CD4-positive, alpha-beta T cell treated with Interleukin-15 for 1 hour (primary cell): ENCODE data around the gene ANP32A.

Experiments used
- DNase-seq: peaks from one replicate; pipeline ENCODE4 v3.0.0-alpha.2; 2020

ANP32A gene

DNA sequence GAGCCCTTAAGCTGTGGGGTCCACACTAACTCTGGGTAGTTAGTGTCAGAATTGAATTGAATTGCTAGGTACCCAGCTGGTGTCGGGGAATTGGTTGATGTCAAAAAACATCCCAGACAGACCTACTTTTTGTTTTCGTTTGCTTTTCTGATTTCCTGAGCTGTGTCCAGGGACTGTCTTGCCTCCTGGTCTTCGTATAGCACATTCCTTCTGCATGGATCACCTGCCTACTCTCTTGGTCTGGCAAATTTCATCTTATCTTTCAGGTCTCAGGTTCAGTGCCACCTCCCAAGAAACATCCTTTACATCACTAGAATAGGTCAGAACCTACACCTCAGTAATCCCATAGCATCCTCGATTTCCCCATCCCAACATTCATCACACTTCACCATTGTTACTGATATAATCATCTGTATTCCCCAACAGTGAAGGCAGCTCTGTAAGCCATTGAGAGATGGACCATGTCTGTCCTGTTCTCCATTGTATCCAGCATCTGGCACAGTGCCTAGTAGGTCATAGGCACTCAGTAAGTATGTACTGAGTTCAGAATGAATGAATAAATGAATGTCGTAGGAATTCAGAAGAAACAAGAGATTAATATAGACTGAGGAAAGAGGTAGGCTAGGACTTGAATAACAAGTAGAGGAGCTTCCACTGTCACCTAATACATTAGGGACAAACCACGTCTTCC, 81.2 kb downstream of the ANP32A start:
- DNase-seq: no peak

DNA sequence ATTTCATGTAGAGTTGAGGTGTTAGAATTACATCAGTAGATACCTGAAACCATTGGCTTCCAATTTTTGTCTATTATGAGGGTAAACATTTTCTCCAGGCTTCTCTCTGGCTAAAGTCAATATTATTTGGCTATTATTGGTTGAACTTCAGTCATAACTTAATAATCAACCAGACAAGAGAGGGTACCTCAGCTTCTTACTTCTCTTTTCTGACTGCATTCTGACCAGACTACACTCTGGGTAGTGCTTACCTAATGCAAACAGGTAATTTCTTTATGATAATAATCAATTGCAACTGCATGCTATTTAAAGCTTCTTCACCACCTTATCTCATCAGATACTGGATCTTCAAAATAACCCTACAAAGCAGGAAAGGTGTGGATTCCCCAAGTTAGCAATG, 85.1 kb downstream of the ANP32A start:
- no peak for DNase-seq

DNA sequence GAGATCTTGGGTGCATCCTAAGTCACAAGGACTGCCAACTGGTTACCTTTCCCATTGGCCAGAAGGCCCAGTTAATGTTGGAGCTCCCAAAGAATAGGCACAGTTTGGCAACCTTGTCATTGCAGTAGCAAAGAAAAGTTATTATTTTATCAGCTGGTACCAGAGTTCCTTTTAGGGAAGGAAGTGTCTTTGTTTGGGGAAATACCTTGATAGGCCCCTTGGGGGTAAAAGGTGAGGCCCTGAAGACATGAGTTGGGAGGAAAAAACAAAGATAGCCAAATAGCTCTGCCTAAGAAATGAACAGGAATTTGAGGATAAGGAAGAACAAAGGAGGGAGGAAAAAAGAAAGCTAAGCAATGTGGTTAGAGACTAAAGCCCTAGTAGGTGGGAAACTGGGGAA, 85.8 kb downstream of the ANP32A start:
- DNase-seq: no peak

DNA sequence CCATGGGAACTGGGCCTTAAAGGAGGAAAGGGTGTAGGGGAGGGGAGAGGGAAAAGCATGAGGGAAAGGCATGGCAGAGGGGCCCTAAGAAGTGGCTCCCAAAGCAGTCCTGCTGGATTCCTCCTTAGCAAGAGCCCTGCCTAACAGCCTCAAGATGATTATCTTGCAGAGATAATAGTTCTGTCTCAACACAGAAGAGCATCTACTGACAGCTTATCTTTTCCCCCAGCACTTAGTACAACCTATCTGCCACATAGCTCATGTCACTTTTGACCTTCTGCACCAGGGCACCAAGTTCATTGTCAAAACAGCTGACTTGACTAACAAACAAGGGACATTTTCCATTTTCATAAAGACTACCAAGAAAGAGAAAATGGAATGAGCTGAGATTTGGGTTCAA, 86.3 kb downstream of the ANP32A start:
- DNase-seq: no peak

DNA sequence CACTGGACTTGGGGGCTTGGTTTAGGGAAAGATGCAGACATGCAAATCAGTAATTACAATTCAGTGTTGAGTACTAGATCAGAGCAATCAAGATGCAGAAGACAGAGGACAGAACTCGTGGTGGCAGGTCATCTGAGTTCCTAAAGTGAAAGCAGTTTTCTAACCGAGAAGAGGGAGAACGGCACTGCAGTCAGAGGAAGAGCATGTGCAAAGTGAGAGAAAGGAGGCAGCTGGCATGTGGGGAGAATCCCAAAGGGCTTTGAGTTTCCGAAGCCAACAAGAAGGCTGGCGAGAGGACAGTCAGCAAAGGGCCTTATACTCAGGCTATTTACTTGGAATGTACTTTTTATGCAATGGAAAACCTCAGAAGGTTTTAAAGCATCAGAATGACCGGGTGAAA, 87.0 kb downstream of the ANP32A start:
- no peak for DNase-seq

DNA sequence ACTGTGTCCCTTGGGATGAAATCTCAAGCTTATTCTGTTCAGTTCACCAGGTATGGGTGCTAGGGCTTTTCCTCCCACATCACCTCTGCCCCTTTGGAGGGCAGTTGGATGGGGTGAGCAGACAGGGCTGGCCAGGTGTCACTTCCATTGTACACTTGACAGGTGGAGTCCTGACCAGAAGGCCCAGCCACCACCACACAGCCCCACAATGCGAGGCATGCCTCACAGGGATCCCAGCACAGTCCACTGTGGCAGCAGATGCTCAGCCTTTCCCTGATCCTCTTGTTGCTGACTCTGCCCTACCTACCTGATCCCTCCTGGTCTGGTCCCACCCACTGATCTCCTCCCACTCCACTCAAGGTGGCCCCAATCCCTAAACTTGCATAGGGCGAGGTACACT, 88.2 kb downstream of the ANP32A start:
- DNase-seq: no peak

DNA sequence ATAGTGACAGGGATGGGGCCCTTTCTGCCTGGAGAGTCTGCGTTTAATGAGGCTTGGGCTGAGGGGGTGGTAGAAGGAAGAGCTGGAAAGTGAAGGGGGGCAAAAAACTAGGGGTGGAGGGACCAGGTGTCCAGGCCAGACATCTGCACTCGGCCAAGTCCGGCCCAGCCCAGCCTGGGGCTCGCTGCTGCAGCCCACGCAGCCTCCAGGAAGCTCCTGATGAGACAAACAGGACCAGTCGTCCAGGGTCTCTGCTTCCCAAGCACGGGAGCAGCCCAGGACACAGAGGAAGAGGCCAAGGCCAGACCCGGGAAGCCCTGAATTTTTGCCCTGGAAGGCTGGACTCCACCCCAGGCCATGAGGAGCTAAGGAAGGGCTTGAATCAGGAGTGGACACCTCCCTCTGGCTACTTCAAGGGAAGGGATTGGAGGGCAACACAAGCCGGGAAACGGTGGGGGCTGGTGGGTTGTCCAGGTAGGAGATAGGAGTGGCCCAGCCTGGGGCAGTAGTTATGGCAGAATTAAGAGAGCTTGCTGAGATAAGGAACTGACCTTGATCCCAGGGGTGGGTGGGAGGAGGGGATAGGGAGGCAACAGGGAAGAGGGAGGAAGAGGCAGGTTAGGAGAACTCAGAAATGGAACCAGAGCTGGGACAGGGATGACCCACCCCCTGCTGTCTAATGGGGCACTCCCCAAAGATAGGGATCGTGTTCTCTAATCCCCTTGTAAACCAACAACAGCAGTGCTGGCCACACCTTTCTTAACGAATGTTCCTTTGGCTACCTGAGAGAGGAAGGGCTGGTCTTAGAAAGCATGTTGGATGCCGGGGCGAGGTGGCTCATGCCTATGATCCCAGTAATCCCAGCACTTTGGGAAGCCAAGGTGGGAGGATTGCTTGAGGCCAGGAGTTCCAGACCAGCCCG, 89.5 kb downstream of the ANP32A start:
- no peak for DNase-seq

DNA sequence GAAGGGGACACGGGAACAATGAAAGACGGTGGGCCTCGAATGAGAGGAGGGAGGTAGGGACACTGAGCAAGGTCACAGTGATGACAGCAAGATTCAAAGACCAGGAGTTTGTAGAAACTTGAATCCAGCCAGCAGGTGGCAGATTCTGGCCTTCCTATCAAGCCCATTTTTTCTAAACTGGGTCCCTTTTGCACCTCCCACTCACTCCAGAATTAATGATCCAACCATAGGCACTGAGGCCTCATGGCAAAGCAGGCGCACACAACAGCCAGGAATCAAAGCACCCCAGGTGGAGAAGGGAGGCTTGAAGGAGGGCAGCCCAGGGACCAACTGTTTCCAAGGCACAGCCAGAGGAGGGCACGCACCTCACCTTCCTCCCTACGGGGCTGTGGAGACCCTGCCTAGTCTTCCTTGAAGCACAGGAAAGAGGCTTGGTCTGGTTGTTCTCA, 90.2 kb downstream of the ANP32A start:
- DNase-seq: no peak

DNA sequence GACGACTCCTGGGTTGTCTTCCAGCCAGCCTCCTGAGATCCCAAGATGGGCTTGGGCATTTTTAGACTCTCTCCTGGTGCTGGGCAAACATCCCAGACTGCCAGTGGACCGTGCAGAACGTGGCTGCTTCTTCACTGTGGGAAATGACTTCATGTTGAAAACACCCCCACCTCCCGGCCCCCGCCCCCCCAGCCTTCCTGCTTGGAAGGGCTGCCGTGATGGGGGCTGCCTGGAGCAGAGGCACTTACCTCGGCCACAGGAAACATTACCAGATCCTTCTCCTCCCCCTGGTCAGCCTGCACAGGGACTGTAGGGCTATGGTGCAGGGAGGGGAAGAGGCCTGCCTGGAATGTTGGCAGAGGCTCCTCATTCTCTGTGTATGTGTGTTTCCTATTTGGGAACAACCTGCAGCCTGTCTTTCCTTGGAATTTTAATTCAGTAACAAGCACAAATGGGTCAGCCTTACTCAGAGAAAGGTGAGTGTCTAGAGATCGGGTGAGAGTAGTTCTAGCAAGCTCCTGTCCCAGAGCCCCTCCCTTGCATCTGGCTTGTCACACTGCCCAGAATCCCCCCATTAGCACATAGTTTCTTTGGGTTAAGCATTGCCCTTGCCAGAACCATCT, 90.8 kb downstream of the ANP32A start:
- no peak for DNase-seq
